GM12878 (cell line): Measurements from ENCODE around the gene AGAP1. TPM values are rescaled to one million over a fixed set of nuclear protein-coding genes. Genes with fewer than 3 reads are reported as not detected.

Source experiments
- ATAC-seq: fragments of 200-7000 bp; cut with Tn5 transposase; 3 replicates; pipeline ENCODE4 v1.9.1; 2020; ENCODE audit warnings: mild to moderate bottlenecking, moderate library complexity
- BruUV-seq: library from RNA; stranded (reverse); fragments of 400-500 nt; replicated peaks from 2 replicates; lab custom pipeline; 2021; lab: Mats Ljungman, UMichigan
- CTCF ChIA-PET: fragments of 300-600 bp; sonication (Branson Sonifier 250); formaldehyde crosslinking; extraction: SDS; loops from one replicate; lab custom pipeline; 2021; ENCODE audit warnings: inconsistent platforms; lab: Yijun Ruan, JAX
- POLR2A ChIA-PET: fragments of 350-600 bp; formaldehyde crosslinking; extraction: SDS; loops from one replicate; lab custom pipeline; 2021; ENCODE audit warnings: inconsistent platforms; lab: Charles Lee
- RAD21 ChIA-PET: fragments of 300-600 bp; sonication (Branson Sonifier 250); formaldehyde crosslinking; loops from one replicate; lab custom pipeline; 2023; ENCODE audit warnings: antibody characterized with exemption; ENCODE audit not compliant: unreplicated experiment; lab: Charles Lee
- SMC1A ChIA-PET: fragments of 300-600 bp; sonication (Branson Sonifier 250); formaldehyde crosslinking; loops from one replicate; lab custom pipeline; 2023; ENCODE audit not compliant: unreplicated experiment, uncharacterized antibody; lab: Charles Lee
- DNase-seq: peaks from one replicate; pipeline ENCODE4 v3.0.0-alpha.2; 2011; ENCODE audit warnings: low read depth, low spot score
- FAIRE-seq: peaks from 3 replicates; lab custom pipeline; 2011; peaks lifted over from hg19 to GRCh38; lab: Jason Lieb, UNC
- H2AFZ ChIP-seq: 2 replicates; pipeline ENCODE4 v1.6.0; 2011; ENCODE audit warnings: low read depth, low read length, control low read depth; ENCODE audit not compliant: control insufficient read depth
- H3K27ac ChIP-seq: 2 replicates; pipeline ENCODE4 v1.5.1; 2011; ENCODE audit warnings: control low read depth; ENCODE audit not compliant: control insufficient read depth, insufficient read depth
- H3K27me3 ChIP-seq, 2 experiments: replicated peaks in 1 of 2; 2 replicates each; pipeline versions ENCODE4 v1.6.0 to v1.6.1; 2011; ENCODE audit warnings: low read length in 1 of 2; ENCODE audit not compliant: control insufficient read depth in 2 of 2, insufficient read depth in 2 of 2
- H3K36me3 ChIP-seq, 2 experiments: 2 replicates each; pipeline ENCODE4 v1.5.1; 2011; ENCODE audit warnings: low read length in 1 of 2; ENCODE audit not compliant: control insufficient read depth in 2 of 2, insufficient read depth in 2 of 2
- H3K4me1 ChIP-seq: 2 replicates; pipeline ENCODE4 v1.6.1; 2011; ENCODE audit warnings: mild to moderate bottlenecking, low read length, moderate library complexity, mixed read lengths; ENCODE audit not compliant: control insufficient read depth, insufficient read depth
- H3K4me2 ChIP-seq: 2 replicates; pipeline ENCODE4 v1.6.0; 2011; ENCODE audit warnings: control low read depth; ENCODE audit not compliant: control insufficient read depth, insufficient read depth
- H3K4me3 ChIP-seq: fragments of 200-600 bp; sonication (generic); 2 replicates; pipeline ENCODE4 v1.5.1; 2016
- H3K79me2 ChIP-seq: 2 replicates; pipeline ENCODE4 v1.6.0; 2011; ENCODE audit warnings: low read length; ENCODE audit not compliant: control insufficient read depth, insufficient read depth
- H3K9ac ChIP-seq: 2 replicates; pipeline ENCODE4 v1.8.0; 2011; ENCODE audit warnings: low read length, control low read depth, mixed read lengths; ENCODE audit not compliant: control insufficient read depth, insufficient read depth
- H3K9me3 ChIP-seq: replicated peaks from 3 replicates; pipeline ENCODE4 v1.5.1; 2011; ENCODE audit warnings: mild to moderate bottlenecking, low read length; ENCODE audit not compliant: control insufficient read depth, insufficient read depth
- H4K20me1 ChIP-seq: 2 replicates; pipeline ENCODE4 v1.6.0; 2011; ENCODE audit not compliant: control insufficient read depth, insufficient read depth
- BCLAF1 ChIP-seq: fragments of 450-650 bp; IDR thresholded peaks from 2 replicates; pipeline ENCODE4 v1.6.1; 2017; ENCODE audit warnings: antibody characterized with exemption, mild to moderate bottlenecking, moderate library complexity
- CUX1 ChIP-seq: IDR thresholded peaks from 2 replicates; pipeline ENCODE4 v1.6.1; 2012; ENCODE audit warnings: improper control_type of control experiment, low read depth, low read length; ENCODE audit not compliant: insufficient replicate concordance
- GATAD2B ChIP-seq: fragments of 450-650 bp; conservative IDR thresholded peaks from 2 replicates; pipeline ENCODE4 v1.6.1; 2017; ENCODE audit warnings: low read depth, mild to moderate bottlenecking, moderate library complexity
- MYB ChIP-seq: fragments of 150-350 bp; IDR thresholded peaks from 2 replicates; pipeline ENCODE4 v1.6.1; 2014; ENCODE audit warnings: mild to moderate bottlenecking, low read depth, low read length, borderline replicate concordance
- RAD21 ChIP-seq: IDR thresholded peaks from 2 replicates; pipeline ENCODE4 v1.6.1; 2011; ENCODE audit warnings: mild to moderate bottlenecking, low read depth, low read length, moderate library complexity; ENCODE audit not compliant: insufficient read depth
- REST ChIP-seq: IDR thresholded peaks from 2 replicates; pipeline ENCODE4 v1.6.1; 2012; ENCODE audit warnings: mild to moderate bottlenecking, low read depth, low read length
- RUNX3 ChIP-seq: IDR thresholded peaks from 2 replicates; pipeline ENCODE4 v1.6.1; 2012; ENCODE audit warnings: low read length, inconsistent platforms
- WGBS: methylation state at CpG from one replicate; pipeline ENCODE4 v1.1.6; 2016; ENCODE audit warnings: low lambda C conversion rate; ENCODE audit not compliant: insufficient replicate concordance, insufficient coverage; ENCODE audit errors: missing lambda C conversion rate; 5-methylcytosine and 5-hydroxymethylcytosine counted together
- in situ Hi-C: fragments of 300-500 bp; cut with MboI; formaldehyde crosslinking; loops from 9 replicates; pipeline ENCODE4 v1.14.3; 2018; ENCODE audit warnings: mixed read lengths
- intact Hi-C: fragments of 100-400 bp; cut with micrococcal nuclease; formaldehyde crosslinking; loops from one replicate; pipeline ENCODE4 v1.14.2; 2022; ENCODE audit not compliant: unreplicated experiment
- polyA plus RNA-seq, 11 experiments: library from polyadenylated mRNA; depleted of rRNA in 4 of 11; unstranded in 6 of 11; stranded (reverse) in 5 of 11; fragments of >200 nt; fragmentation: Nextera tagmentation in 4 of 11; fragmentation: Illumina TruSeq in 1 of 11; extraction: Ambion mirVana in 4 of 11; extraction: Trizol in 1 of 11; gene quantifications; 1 replicate in 1 of 11; 2 replicates in 10 of 11; pipeline versions ENCODE4 v1.2.1 to v1.2.3, GENCODE V29; 2011 to 2016; ENCODE audit warnings: inconsistent platforms in 2 of 11, missing spikeins in 2 of 11, low read depth in 1 of 11
- total RNA-seq, 4 experiments: library from RNA; depleted of rRNA in 3 of 4; stranded (reverse); fragments of >200 nt in 3 of 4; fragmentation: Illumina TruSeq in 1 of 4; extraction: Trizol in 1 of 4; gene quantifications; 2 replicates each; pipeline versions ENCODE4 v1.2.1 to v1.2.3, GENCODE V29; 2013 to 2021
- TF ChIP-seq, protein P1 (sequence below): IDR thresholded peaks from 2 replicates; pipeline ENCODE4 v1.6.1; 2012; ENCODE audit warnings: low read depth, low read length, improper control_type of control experiment

AGAP1 gene
- total and polyA plus RNA-seq, 10 of the 15 experiments (the other 5 are each of a cell fraction or from before 2014, with no cell fraction given), result 0.05 to 0.15 (median 0.06) TPM; not detected in 7

GRCh38 chr2:235583144-235583543, 89.3 kb downstream of the AGAP1 start:
- ChIA-PET CTCF (no interaction called here), SMC1A (no interaction called here), RAD21 (no interaction called here), POLR2A (no interaction called here)
- H4K20me1 ChIP-seq, result no peaks in the 10 kb centered on the region
- H3K4me1 ChIP-seq, result no peaks in the 10 kb centered on the region
- FAIRE-seq (no peak), ATAC-seq (no peak), DNase-seq (no peak)
- intact Hi-C loops, result no loop called here
- in situ Hi-C loops, result no loop called here
- H3K27ac ChIP-seq, result no peak overlapping the region
- peaks cover 0 to 2% of the 10 kb centered on the region in 2 experiments; a peak in 1 of 4 replicates for H3K27me3 ChIP-seq
- no TSS peak for BruUV-seq
- no peak overlapping the region for H3K9ac ChIP-seq
- no peak overlapping the region for H3K4me2 ChIP-seq
- H3K4me3 ChIP-seq, result no peak overlapping the region
- no peaks in the 10 kb centered on the region for H3K79me2 ChIP-seq
- 34% methylated on average over 6 of the region's 6 CpGs for WGBS
- H3K36me3 ChIP-seq, result no peaks in the 10 kb centered on the region
- no peaks in the 10 kb centered on the region for H3K9me3 ChIP-seq
- H2AFZ ChIP-seq, result no peak overlapping the region
- TF ChIP-seq REST (no peak), GATAD2B (no peak), CUX1 (no peak), BCLAF1 (no peak), RAD21 (no peak), RUNX3 (no peak), MYB (no peak)
- TF ChIP-seq, protein P1, sequence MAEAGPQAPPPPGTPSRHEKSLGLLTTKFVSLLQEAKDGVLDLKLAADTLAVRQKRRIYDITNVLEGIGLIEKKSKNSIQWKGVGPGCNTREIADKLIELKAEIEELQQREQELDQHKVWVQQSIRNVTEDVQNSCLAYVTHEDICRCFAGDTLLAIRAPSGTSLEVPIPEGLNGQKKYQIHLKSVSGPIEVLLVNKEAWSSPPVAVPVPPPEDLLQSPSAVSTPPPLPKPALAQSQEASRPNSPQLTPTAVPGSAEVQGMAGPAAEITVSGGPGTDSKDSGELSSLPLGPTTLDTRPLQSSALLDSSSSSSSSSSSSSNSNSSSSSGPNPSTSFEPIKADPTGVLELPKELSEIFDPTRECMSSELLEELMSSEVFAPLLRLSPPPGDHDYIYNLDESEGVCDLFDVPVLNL, result no peak
